ENCODE measurements around the gene SDE2.
"Not testable (repeated sequence)": the region's sequence is repeated elsewhere in the genome, so short reads cannot be mapped to it uniquely, and the experiment has no call there.

The SDE2 gene

DNA sequence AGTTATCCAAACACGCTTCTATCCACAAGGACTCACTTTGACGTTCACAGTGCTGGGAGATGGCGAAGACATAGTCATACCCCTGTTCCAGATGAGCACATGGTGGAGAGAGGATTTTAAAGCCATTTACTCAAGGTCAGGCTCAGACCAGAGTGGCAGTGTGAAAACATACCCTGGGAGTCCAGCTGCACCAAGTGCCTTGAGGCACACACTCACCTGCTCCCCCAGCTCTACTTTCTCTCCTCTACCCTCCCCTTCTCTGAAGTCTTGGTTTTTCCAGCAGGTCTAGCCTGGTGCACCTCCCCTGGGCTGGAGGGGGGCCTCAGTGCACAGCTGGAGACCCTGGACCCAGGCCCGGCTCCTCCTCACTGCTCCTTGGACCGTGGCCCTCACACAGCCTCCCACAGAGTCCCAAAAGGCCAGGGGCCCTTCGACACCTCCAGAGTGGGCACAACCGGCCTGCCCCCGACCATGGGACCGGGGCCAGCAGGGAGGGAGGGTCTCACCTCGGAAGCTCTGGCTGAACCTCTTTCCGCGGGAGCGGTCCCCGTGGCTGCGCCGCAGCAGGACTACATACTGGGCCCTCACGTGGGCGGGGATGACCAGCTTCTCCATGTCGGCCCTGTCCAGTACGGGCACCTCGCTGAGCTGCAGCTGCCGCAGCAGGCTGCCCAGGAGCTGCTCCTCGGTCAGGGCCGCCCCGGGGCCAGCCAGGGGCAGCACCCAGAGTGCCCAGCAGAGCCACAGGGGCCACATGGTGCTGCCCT is 58.6 kb downstream of the SDE2 start:
- no peak for DNase-seq

- DNase-seq = not testable (repeated sequence)
These were observed 59.2 kb downstream of the SDE2 start for GRCh38 chr1:225939939-225940310.

DNA sequence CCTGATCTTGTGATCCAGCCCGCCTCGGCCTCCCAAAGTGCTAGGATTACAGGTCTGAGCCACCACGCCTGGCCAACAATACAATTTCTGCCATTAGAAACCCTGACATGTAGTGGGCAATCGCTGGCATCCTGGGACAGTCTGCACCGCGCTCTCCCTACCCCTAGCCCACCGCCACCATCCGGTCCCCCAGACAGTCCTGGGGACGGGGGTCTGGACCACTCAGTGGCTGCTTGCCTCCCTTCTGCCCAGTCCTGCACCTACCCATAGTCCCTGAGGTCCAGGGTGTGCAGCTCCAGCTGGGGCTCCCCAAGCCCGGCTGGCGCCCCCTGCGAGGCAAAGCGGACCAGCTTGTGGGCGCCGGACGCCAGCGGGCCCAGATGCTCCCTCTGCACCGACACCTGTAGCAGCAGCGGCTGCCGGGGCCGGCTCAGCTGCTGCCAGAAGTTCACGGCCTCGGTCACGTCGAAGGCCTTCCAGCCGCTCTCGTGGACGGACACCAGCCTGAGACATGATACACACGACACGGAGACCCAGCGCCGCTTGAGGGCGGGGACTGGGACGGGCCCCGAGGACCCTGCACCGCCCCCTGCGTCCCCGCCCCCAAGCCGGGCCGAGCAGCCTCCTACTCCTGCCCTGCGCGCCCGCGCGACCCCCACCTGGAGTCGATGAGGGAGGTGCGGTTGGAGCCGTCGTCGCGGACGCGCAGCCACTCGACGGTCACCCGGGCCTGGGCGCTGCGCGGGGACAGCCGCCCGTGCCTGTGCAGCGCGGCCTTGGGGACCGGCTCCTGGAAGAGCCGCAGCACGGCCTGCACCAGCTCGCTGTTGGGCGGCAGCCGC is 59.8 kb downstream of the SDE2 start:
- not testable (repeated sequence) for DNase-seq

DNA sequence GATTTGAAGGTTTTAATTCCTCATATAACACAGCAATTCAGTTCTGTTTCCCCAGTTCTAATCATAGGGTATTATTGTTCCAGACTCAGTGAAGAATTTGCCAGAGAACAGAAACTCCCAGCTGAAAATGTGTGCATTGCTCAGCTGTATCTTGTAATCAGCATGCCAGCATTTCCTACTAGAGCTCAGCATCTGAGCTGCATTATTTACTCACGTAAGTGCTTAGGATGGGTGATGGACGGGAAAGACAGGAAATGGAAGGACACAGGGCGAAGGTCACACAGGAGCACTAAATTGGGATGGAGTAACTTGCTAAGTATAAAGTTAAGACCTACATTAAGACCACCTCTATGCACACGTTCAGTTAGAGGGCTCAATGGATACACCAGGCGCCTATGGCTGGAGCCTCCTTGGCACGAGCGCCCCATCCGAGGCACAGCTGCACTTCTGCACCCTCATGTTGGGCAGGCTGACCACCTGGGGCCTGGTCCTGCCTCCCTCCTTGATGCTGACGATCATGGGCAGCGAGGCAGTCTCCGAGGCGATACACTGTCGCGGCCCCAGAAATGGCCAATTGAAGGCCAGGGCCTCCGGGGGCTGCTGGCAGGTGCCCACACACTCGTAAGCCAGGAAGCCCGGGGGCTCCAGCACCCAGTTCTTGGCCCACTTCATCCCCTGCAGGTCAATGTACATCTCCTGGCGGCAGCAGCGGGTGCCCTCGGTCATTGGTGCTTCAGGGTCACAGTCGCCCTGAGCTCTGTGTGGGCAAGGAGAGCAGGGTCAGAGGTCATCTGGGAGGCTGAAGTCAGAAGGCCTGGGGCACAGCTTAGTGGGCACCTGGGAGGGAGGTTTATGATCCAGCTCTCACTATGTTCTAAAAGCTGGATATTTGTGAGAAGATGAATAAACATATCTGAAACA is 61.8 kb downstream of the SDE2 start:
- DNase-seq = no peak

- DNase-seq = no peak
These were observed 62.6 kb downstream of the SDE2 start for GRCh38 chr1:225936523-225936922.

- peak; percentile 43 for DNase-seq
These were observed 63.1 kb downstream of the SDE2 start for GRCh38 chr1:225936086-225936485.

DNA sequence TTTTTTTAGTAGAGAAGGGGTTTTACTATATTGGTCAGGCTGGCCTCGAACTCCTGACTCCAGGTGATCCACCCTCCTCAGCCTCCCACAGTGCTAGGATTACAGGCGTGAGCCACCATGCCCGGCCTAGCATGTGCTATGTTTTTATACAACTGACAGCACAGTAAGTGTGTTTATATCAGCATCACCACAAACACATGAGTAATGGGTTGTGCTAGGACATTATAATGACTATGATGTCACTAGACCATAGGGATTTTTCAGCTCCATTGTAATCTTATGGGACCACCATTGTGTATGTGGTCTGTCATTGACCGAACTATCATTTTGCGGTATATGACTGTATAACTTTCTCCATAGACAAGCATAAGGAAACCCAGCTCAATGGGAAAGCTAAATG is 64.4 kb downstream of the SDE2 start:
- DNase-seq = no peak

DNA sequence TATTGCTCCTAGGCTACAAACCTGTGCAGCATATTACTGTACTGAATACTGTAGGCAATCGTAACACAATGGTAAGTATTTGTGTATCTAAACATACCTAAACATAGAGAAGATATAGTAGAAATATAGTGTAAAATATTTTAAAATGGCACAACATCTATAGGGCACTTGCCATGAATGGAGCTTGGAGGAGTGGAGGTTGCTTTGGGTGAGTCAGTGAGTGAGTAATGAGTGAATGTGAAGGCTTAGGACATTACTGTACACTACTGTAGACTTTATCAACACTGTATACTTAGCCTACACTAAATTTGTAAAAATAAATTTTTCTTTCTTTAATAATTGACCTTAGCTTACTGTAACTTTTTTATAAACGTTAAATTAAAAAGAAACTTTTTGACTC is 66.1 kb downstream of the SDE2 start:
- DNase-seq = peak; percentile 60
